Lung (tissue), 12 donors: ENCODE results near the gene LRTM1. TPM values are rescaled to one million over a fixed set of nuclear protein-coding genes. Genes with fewer than 3 reads are reported as not detected.

Experiments used
- ATAC-seq: fragments of 200-7000 bp; cut with Tn5 transposase; one replicate; pipeline ENCODE4 v1.9.1; 2020; ENCODE audit warnings: moderate number of reproducible peaks; ENCODE audit not compliant: insufficient read depth, low FRiP score
- DNase-seq, 3 donors: peaks; one replicate each; pipeline ENCODE4 v3.0.0-alpha.2; 2013 to 2017
- H3K27ac ChIP-seq, 2 donors: one replicate each; pipeline ENCODE4 v1.5.1; 2013; ENCODE audit warnings: mild to moderate bottlenecking in 2 of 2, moderate library complexity in 2 of 2, control low read depth in 1 of 2, inconsistent platforms in 1 of 2, low read depth in 1 of 2, low read length in 1 of 2
- H3K27me3 ChIP-seq, 3 donors: one replicate each; pipeline ENCODE4 v1.5.1; 2013; ENCODE audit warnings: low read length in 2 of 3; ENCODE audit not compliant: control insufficient read depth in 3 of 3, insufficient read depth in 3 of 3
- H3K36me3 ChIP-seq, 4 donors: one replicate each; pipeline ENCODE4 v1.5.1; 2013; ENCODE audit warnings: low read length in 4 of 4, mild to moderate bottlenecking in 1 of 4, moderate library complexity in 1 of 4; ENCODE audit not compliant: control insufficient read depth in 4 of 4, insufficient read depth in 4 of 4
- H3K4me1 ChIP-seq, 5 donors: one replicate each; pipeline ENCODE4 v1.5.1; 2013; ENCODE audit warnings: low read length in 5 of 5, mild to moderate bottlenecking in 2 of 5, moderate library complexity in 1 of 5; ENCODE audit not compliant: control insufficient read depth in 5 of 5, insufficient read depth in 5 of 5
- H3K4me3 ChIP-seq: one replicate; pipeline ENCODE4 v1.5.1; 2013; ENCODE audit warnings: mild to moderate bottlenecking, control low read depth, moderate library complexity
- H3K9ac ChIP-seq, 2 donors: one replicate each; pipeline ENCODE4 v1.5.1; 2013; ENCODE audit warnings: low read length in 2 of 2, control low read depth in 1 of 2; ENCODE audit not compliant: insufficient read depth in 1 of 2
- H3K9me3 ChIP-seq, 4 donors: one replicate each; pipeline ENCODE4 v1.5.1; 2013; ENCODE audit warnings: low read length in 3 of 4, mild to moderate bottlenecking in 1 of 4, moderate library complexity in 1 of 4; ENCODE audit not compliant: control insufficient read depth in 4 of 4, insufficient read depth in 3 of 4
- CTCF ChIP-seq: IDR thresholded peaks from 2 replicates; pipeline ENCODE4 v1.5.1; 2012; ENCODE audit warnings: mild to moderate bottlenecking; ENCODE audit errors: control extremely low read depth, extremely low read depth
- WGBS, 2 donors: extraction: QIAGEN DNeasy Blood & Tissue Kit; methylation state at CpG; one replicate each; pipeline ENCODE4 v1.1.7; 2013; 5-methylcytosine and 5-hydroxymethylcytosine counted together
- polyA plus RNA-seq, 2 donors: library from polyadenylated mRNA; stranded (reverse); fragments of 200-250 nt; gene quantifications; one replicate each; pipeline ENCODE4 v1.2.1, GENCODE V29; 2013
- total RNA-seq, 2 donors: library from RNA; depleted of rRNA in 1 of 2; stranded (reverse); fragments of >200 nt in 1 of 2; gene quantifications; one replicate each; pipeline ENCODE4 v1.2.1, GENCODE V29; 2014 to 2021
- donor health status: control.
- donor health status: control.
- donor health status: Bipolar disorder and iron deficiency.
- donor health status: healthy.
- donor health status: DM: yes; HTN: yes; CAD: no.

Gene LRTM1
- total and polyA plus RNA-seq, 4 donors, result not detected

- DNase-seq, result no peak
- Histone ChIP-seq H3K4me3 (no peak overlapping the region), H3K36me3 (no peaks in the 10 kb centered on the region), H3K4me1 (peaks cover 0 to 12% (median 0%) of the 10 kb centered on the region in 5 donors), H3K9me3 (no peaks in the 10 kb centered on the region), H3K9ac (no peak overlapping the region), H3K27ac (no peak overlapping the region), H3K27me3 (peaks cover 0 to 4% (median 0%) of the 10 kb centered on the region in 3 donors)
- 74 to 93% methylated on average over 4 of the region's 4 CpGs for WGBS, 2 donors
- no peak for TF ChIP-seq CTCF
- ATAC-seq, result no peak
These were observed 10.0 kb downstream of the LRTM1 start for GRCh38 chr3:54917862-54918261.

GRCh38 chr3:54917174-54917573 lies 10.7 kb downstream of the LRTM1 start:
- Histone ChIP-seq H3K4me3 (no peak overlapping the region), H3K4me1 (peaks cover 0 to 12% (median 0%) of the 10 kb centered on the region in 5 donors), H3K27me3 (peaks cover 0 to 4% (median 0%) of the 10 kb centered on the region in 3 donors), H3K9ac (no peak overlapping the region), H3K27ac (no peak overlapping the region), H3K36me3 (no peaks in the 10 kb centered on the region), H3K9me3 (no peaks in the 10 kb centered on the region)
- ATAC-seq (no peak), DNase-seq (no peak)
- no peak for TF ChIP-seq CTCF
- WGBS, 2 donors, result 93 to 95% methylated on average over 2 of the region's 2 CpGs

GRCh38 chr3:54916732-54917131 lies 11.1 kb downstream of the LRTM1 start:
- Histone ChIP-seq H3K9me3 (peaks cover 0 to 3% (median 1%) of the 10 kb centered on the region in 4 donors), H3K4me1 (peaks cover 0 to 12% (median 0%) of the 10 kb centered on the region in 5 donors), H3K4me3 (no peak overlapping the region), H3K36me3 (no peaks in the 10 kb centered on the region), H3K27ac (no peak overlapping the region), H3K9ac (no peak overlapping the region), H3K27me3 (peaks cover 0 to 4% (median 0%) of the 10 kb centered on the region in 3 donors)
- DNase-seq, result no peak
- no peak for TF ChIP-seq CTCF
- no peak for ATAC-seq

GRCh38 chr3:54915976-54916375 lies 11.9 kb downstream of the LRTM1 start:
- Histone ChIP-seq H3K27ac (no peak overlapping the region), H3K27me3 (peaks cover 0 to 4% (median 0%) of the 10 kb centered on the region in 3 donors), H3K4me3 (no peak overlapping the region), H3K9me3 (peaks cover 0 to 3% (median 2%) of the 10 kb centered on the region in 4 donors), H3K4me1 (peaks cover 0 to 12% (median 0%) of the 10 kb centered on the region in 5 donors), H3K9ac (no peak overlapping the region), H3K36me3 (no peaks in the 10 kb centered on the region)
- no peak for TF ChIP-seq CTCF
- WGBS, 2 donors, result 77 to 78% methylated on average over 8 of the region's 8 CpGs
- DNase-seq (peak in 2 of 3 donors; percentile 7 to 18), ATAC-seq (no peak)
